Endothelial cell (in vitro differentiated cells): ENCODE results near the gene NHS. TPM values are rescaled to one million over a fixed set of nuclear protein-coding genes. Genes with fewer than 3 reads are reported as not detected.

Source experiments
- DNase-seq: peaks from one replicate; pipeline ENCODE4 v3.0.0; 2021; ENCODE audit warnings: low spot score
- H3K27ac Mint-ChIP-seq: one replicate; pipeline ENCODE4 v1.8.0; 2021; ENCODE audit warnings: mixed read lengths, inconsistent platforms; ENCODE audit not compliant: unreplicated experiment
- H3K27me3 Mint-ChIP-seq: one replicate; pipeline ENCODE4 v1.8.0; 2021; ENCODE audit warnings: mild to moderate bottlenecking, moderate library complexity, mixed read lengths, inconsistent platforms; ENCODE audit not compliant: unreplicated experiment
- H3K36me3 Mint-ChIP-seq: one replicate; pipeline ENCODE4 v1.8.0; 2021; ENCODE audit warnings: mild to moderate bottlenecking, low read depth, mixed read lengths, inconsistent platforms; ENCODE audit not compliant: unreplicated experiment
- H3K4me1 Mint-ChIP-seq: one replicate; pipeline ENCODE4 v1.8.0; 2021; ENCODE audit warnings: mild to moderate bottlenecking, mixed read lengths, inconsistent platforms; ENCODE audit not compliant: unreplicated experiment
- H3K4me3 Mint-ChIP-seq: one replicate; pipeline ENCODE4 v1.8.0; 2021; ENCODE audit warnings: mild to moderate bottlenecking, mixed read lengths, inconsistent platforms; ENCODE audit not compliant: unreplicated experiment
- H3K9me3 Mint-ChIP-seq: one replicate; pipeline ENCODE4 v1.8.0; 2021; ENCODE audit warnings: mixed read lengths, inconsistent platforms; ENCODE audit not compliant: unreplicated experiment
- CTCF ChIP-seq: fragments of 200-600 bp; sonication (generic); IDR thresholded peaks from one replicate; pipeline ENCODE4 v1.5.0; 2021; ENCODE audit warnings: antibody characterized with exemption; ENCODE audit not compliant: unreplicated experiment
- total RNA-seq: library from RNA; stranded (reverse); fragmentation: NEBNext Ultra II Directional; extraction: Animal tissue kit (Norgen Biotek cat#: 25700); gene quantifications from one replicate; pipeline ENCODE4 v1.2.1, GENCODE V29; 2021; ENCODE audit not compliant: unreplicated experiment

NHS gene
- total RNA-seq, 1 donor from 2014 or later = 5.3 TPM

GRCh38 chrX:17769701-17770269 lies 394.8 kb downstream of the NHS start:
- Mint-ChIP-seq H3K4me1 (no peaks in the 10 kb centered on the region), H3K36me3 (no peaks in the 10 kb centered on the region), H3K4me3 (no peak overlapping the region), H3K27ac (no peak overlapping the region), H3K9me3 (no peaks in the 10 kb centered on the region), H3K27me3 (no peaks in the 10 kb centered on the region)
- no peak for DNase-seq
- TF ChIP-seq CTCF = no peak

GRCh38 chrX:17773221-17773876 lies 398.3 kb downstream of the NHS start:
- Mint-ChIP-seq H3K4me1 (no peaks in the 10 kb centered on the region), H3K36me3 (no peaks in the 10 kb centered on the region), H3K4me3 (no peak overlapping the region), H3K9me3 (no peaks in the 10 kb centered on the region), H3K27ac (no peak overlapping the region), H3K27me3 (no peaks in the 10 kb centered on the region)
- no peak for TF ChIP-seq CTCF
- no peak for DNase-seq

- no peaks in the 10 kb centered on the region for H3K4me1 Mint-ChIP-seq
- no peak for TF ChIP-seq CTCF
- H3K27ac Mint-ChIP-seq = no peak overlapping the region
- no peaks in the 10 kb centered on the region for H3K27me3 Mint-ChIP-seq
- H3K36me3 Mint-ChIP-seq = no peaks in the 10 kb centered on the region
- no peaks in the 10 kb centered on the region for H3K9me3 Mint-ChIP-seq
- DNase-seq = no peak
- no peak overlapping the region for H3K4me3 Mint-ChIP-seq
These were observed 399.1 kb downstream of the NHS start for GRCh38 chrX:17774053-17774452.

GRCh38 chrX:17778997-17779396 lies 404.0 kb downstream of the NHS start:
- no peak overlapping the region for H3K4me3 Mint-ChIP-seq
- H3K4me1 Mint-ChIP-seq = no peaks in the 10 kb centered on the region
- H3K9me3 Mint-ChIP-seq = no peaks in the 10 kb centered on the region
- DNase-seq = no peak
- no peaks in the 10 kb centered on the region for H3K36me3 Mint-ChIP-seq
- no peak overlapping the region for H3K27ac Mint-ChIP-seq
- no peaks in the 10 kb centered on the region for H3K27me3 Mint-ChIP-seq
- TF ChIP-seq CTCF = no peak

- Mint-ChIP-seq H3K9me3 (no peaks in the 10 kb centered on the region), H3K27ac (no peak overlapping the region), H3K4me1 (no peaks in the 10 kb centered on the region), H3K36me3 (no peaks in the 10 kb centered on the region), H3K27me3 (no peaks in the 10 kb centered on the region), H3K4me3 (no peak overlapping the region)
- no peak for DNase-seq
- TF ChIP-seq CTCF = no peak
These were observed 404.4 kb downstream of the NHS start for GRCh38 chrX:17779434-17779833.
